Activated naive CD4-positive, alpha-beta T cell treated with Interleukin-2 at 50 U/mL for 16 hours (primary cell): ENCODE data around the gene CIRBP.
A peak's percentile ranks its signal among the peaks of the same experiment; 100 is the strongest.

Experiments
- DNase-seq: peaks from one replicate; pipeline ENCODE4 v3.0.0-alpha.2; 2020

The CIRBP gene

GRCh38 chr19:1231729-1232637 lies 37.1 kb upstream of the CIRBP start:
- no peak for DNase-seq

- DNase-seq, result no peak
These were observed 36.5 kb upstream of the CIRBP start for GRCh38 chr19:1232652-1233072.

GRCh38 chr19:1233115-1233667 lies 35.9 kb upstream of the CIRBP start:
- DNase-seq, result no peak

- DNase-seq, result no peak
These were observed 34.8 kb upstream of the CIRBP start for GRCh38 chr19:1234051-1234954.

- no peak for DNase-seq
These were observed 34.2 kb upstream of the CIRBP start for GRCh38 chr19:1234955-1235380.

- no peak for DNase-seq
These were observed 33.2 kb upstream of the CIRBP start for GRCh38 chr19:1235625-1236538.

- DNase-seq, result no peak
These were observed 32.6 kb upstream of the CIRBP start for GRCh38 chr19:1236576-1236975.

- no peak for DNase-seq
These were observed 32.0 kb upstream of the CIRBP start for GRCh38 chr19:1237027-1237659.

GRCh38 chr19:1237754-1238368 lies 31.3 kb upstream of the CIRBP start, which contains the start of gene CBARP:
Gene CBARP, minus strand, starts transcription at chr19:1238005. Its CDS starts 1,905 bp downstream, at chr19:1236100.
- DNase-seq, result peak; percentile 43

- DNase-seq, result no peak
These were observed 30.5 kb upstream of the CIRBP start for GRCh38 chr19:1238369-1239303.

GRCh38 chr19:1239420-1239795 lies 29.7 kb upstream of the CIRBP start:
- no peak for DNase-seq

- peak; percentile 93 for DNase-seq
These were observed 29.1 kb upstream of the CIRBP start for GRCh38 chr19:1239796-1240737.

- DNase-seq, result no peak
These were observed 28.2 kb upstream of the CIRBP start for GRCh38 chr19:1240925-1241324.

GRCh38 chr19:1241417-1242095 lies 27.6 kb upstream of the CIRBP start, which contains the start of gene ATP5F1D:
Gene ATP5F1D, plus strand, starts transcription at chr19:1241751. Its CDS starts 100 bp downstream, at chr19:1241851.
- DNase-seq, result peak; percentile 94

GRCh38 chr19:1243768-1244692 lies 25.1 kb upstream of the CIRBP start:
- DNase-seq, result peak; percentile 86

GRCh38 chr19:1244693-1245451 lies 24.3 kb upstream of the CIRBP start:
- no peak for DNase-seq
